Measurements from ENCODE around the gene DLAT.

The DLAT gene

GRCh38 chr11:112024773-112025678, at the start of gene DLAT:
TSS of gene DLAT (plus strand) at chr11:112025408. CDS start at chr11:112025473, 65 bp downstream.
- peak; percentile 98 for DNase-seq

GRCh38 chr11:111976119-111976766, 49.0 kb upstream of the DLAT start:
- DNase-seq: peak; percentile 12

- DNase-seq: no peak
These were observed 48.5 kb upstream of the DLAT start for GRCh38 chr11:111976767-111977145.

GRCh38 chr11:111977146-111978027, 47.8 kb upstream of the DLAT start:
- DNase-seq: peak; percentile 71

DNA sequence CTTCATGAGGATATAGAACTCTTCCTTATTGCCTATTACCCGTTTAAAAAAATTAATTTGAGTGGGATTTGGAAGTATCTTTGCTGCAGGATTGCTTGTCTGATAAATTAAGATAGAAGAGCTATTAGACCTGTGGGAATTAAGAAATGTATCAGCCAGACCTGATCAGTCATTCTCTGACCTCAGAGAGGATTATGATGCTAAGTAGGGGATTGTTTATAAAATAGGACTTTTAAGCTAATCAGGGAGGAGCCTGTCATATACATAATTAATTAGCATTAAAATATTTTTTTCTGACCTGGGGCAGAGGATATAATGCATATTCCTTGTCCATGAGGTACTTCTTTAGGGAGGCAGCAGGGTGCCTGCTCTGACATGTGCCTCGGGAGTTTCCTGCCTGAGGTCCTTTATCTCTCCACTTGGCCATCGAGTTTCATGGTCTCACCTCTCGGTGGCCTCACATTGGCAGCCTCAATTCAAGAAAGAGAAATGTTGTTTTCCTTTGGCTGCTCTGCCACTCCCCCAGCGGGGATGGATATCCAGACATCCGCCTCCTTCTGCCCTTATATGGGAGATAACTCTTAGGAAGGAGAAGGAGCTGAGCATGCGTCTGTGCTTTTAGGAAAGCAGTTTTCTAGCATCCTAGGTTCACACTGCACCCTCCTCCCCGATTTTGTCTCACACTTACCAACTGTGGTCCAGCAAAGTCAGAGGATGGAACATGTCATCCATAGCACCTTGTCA, 47.0 kb upstream of the DLAT start:
- peak; percentile 10 for DNase-seq

GRCh38 chr11:111980062-111980461, 45.1 kb upstream of the DLAT start:
- no peak for DNase-seq

- no peak for DNase-seq
These were observed 43.9 kb upstream of the DLAT start for GRCh38 chr11:111981270-111981669.

DNA sequence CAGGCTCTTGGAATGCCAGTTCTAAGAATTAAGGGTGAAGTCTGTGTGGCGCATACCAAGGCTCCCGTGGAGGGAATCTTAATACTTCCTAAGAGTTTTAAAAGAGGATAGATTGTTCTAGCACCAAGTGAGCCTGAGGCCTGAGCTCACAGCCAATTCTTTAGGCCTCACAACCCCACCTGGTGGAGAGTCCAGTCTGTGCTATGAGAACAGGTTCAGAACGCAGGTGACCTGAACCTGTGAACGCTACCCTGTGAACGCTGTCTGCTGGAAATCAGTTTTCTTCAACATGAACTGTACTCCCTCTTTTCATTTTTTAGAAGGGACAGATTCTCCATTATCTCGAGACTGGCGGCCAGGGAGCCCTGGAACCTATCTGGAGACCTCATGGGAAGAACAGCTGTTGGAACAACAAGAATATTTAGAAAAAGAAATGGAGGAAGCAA, 43.2 kb upstream of the DLAT start:
- peak; percentile 74 for DNase-seq

- no peak for DNase-seq
These were observed 42.5 kb upstream of the DLAT start for GRCh38 chr11:111982541-111983186.

- DNase-seq: peak; percentile 23
These were observed 41.8 kb upstream of the DLAT start for GRCh38 chr11:111983187-111983986.

DNA sequence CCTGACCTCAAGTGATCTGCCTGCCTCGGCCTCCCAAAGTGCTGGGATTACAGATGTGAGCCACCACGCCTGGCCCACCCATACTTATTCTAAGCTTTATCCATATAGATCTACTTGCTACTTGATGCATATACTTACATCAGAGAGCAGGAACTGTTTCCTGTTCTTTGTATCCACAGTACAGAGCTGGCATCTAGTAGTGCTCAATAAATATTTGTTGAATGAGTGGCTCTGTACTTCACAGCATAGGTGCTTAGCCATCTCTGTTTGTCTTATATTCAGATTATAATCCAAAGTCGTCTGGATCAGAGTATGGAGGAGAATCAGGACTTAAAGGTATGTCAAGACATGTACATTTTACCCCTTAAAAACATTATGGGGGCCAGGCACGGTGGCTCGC, 38.6 kb upstream of the DLAT start:
- no peak for DNase-seq

- DNase-seq: no peak
These were observed 34.8 kb upstream of the DLAT start for GRCh38 chr11:111990381-111990780.

GRCh38 chr11:111992206-111992855, 32.9 kb upstream of the DLAT start:
- DNase-seq: peak; percentile 93

DNA sequence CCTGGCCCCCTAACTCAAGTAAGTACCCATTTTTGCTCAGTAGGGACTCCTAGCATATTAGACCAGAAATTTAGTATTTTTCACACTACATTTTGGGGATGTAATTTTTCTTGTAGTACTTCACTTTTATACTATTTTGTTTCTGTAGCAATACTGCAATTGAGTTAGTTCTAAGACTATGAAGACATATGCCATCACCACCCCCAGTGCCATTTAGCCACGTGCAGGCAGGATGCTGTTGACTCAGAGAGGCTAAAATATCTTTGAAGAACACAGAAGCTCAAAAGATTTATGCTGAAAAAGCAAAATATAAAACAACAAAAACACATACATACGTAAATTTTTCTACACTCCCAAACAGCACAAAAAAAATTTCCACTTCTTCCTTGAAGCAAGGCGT, 29.1 kb upstream of the DLAT start:
- DNase-seq: no peak

GRCh38 chr11:111996669-111997068, 28.5 kb upstream of the DLAT start:
- peak; percentile 10 for DNase-seq

DNA sequence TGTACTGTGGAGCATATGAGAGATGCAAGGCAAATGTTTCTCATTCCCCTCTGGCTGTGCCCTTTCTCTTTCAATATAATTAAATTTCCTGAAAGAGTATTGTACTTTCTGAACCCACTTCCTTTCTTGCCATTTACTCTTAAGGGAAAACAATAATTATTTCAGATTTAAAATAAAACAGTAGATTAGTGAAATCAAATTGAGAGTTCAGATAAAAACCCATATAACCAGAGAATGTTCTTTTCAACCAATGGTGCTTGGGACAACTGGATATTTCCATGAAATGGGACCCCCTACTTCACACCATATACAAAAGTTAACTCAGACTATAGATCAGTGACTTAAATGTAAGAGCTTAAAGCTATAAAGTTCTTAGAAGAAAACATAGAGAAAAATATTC, 26.1 kb upstream of the DLAT start:
- no peak for DNase-seq

DNA sequence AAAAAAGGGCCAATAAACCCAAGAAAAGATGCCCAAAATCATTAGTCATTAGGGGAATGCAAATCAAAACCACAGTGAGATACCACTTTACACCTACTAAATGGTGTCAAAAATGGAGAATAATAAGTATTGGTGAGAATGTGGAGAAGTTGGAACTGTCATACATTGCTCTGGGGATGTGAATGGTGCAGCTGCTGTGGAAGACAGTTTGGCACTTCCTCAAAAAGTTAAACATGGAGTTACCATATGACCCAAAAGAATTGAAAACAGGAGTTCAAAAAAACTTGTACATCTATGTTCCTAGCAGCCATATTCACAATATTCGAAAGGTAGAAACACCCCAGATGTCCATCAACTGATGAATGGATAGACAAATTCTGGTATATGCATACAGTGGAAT, 24.5 kb upstream of the DLAT start:
- DNase-seq: no peak

DNA sequence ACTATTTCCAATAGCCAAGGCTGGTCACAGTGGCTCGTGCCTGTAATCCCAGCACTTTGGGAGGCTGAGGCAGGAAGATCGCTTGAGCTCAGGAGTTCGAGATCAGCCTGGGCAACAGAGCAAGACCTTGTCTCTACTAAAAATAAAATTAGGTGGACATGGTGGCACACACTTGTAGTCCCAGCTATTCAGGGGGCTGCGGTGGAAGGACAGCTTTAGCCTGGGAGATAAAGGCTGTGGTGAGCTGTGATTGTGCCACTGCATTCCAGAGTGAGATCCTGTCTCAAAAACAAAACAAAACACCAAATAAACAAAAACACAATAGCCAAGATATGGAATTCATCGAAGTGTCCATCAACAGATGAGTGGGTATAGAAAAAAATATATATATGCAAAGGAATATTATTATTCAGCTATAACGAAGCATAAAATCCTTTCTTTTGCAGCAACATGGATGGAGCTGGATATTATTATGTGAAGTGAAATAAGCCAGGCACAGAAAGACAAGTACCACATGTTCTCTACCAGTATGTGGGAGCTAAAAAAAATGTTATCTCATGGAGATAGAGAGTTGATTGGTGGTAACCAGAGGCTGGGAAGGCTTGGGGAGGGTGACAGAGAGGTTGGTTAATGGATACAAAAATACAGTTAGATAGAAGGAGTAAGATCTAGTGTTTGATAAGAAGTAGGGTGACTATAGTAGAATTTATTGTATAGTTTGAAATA, 22.6 kb upstream of the DLAT start:
- DNase-seq: no peak

DNA sequence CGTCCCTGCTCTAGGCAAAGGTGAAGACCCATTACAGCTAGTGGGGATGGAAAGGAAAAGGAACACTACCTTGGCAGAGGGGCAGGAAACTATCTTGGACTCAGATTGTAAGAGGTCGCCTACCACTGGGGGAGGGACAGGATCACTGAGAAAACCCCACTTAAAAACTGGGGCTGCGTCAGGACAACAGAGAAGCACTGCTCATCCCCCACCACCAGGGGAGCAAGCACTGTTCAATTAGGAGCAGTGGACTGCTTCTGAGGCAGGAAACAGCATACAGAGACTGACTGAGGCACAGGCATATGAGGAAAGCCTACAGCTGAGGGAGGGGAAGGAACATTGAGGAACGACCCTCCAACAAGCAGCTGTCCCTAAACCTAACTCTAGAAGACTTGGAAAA, 20.8 kb upstream of the DLAT start:
- DNase-seq: no peak

Measured in NCI-H69 (cell line).